HCT116 (cell line): ENCODE results near the gene SHANK1. TPM values are rescaled to one million over a fixed set of nuclear protein-coding genes. Genes with fewer than 3 reads are reported as not detected.

Experiments
- ATAC-seq: fragments of 200-7000 bp; cut with Tn5 transposase; 2 replicates; pipeline ENCODE4 v1.9.1; 2020; ENCODE audit warnings: mild to moderate bottlenecking, moderate library complexity
- BruUV-seq: library from RNA; stranded (reverse); fragments of 400-500 nt; replicated peaks from 2 replicates; lab custom pipeline; 2021; lab: Mats Ljungman, UMichigan
- CTCF ChIA-PET: fragments of 300-600 bp; sonication (Branson Sonifier 250); formaldehyde crosslinking; loops from one replicate; lab custom pipeline; 2021; ENCODE audit warnings: antibody characterized with exemption; lab: Charles Lee
- POLR2A ChIA-PET: fragments of 300-600, 350-600 bp; sonication (Branson Sonifier 250); formaldehyde crosslinking; loops from one replicate; lab custom pipeline; 2021; ENCODE audit warnings: antibody characterized with exemption; lab: Charles Lee
- RAD21 ChIA-PET, 2 experiments: fragments of 300-600 bp; sonication (Branson Sonifier 250); formaldehyde crosslinking; loops; one replicate each; lab custom pipeline; 2023; ENCODE audit warnings: low total read pairs in 2 of 2; ENCODE audit not compliant: uncharacterized antibody in 2 of 2, unreplicated experiment in 2 of 2, low non-redundant PET in 1 of 2; lab: Charles Lee
- DNase-seq: peaks from one replicate; pipeline ENCODE4 v3.0.0-alpha.2; 2010; ENCODE audit warnings: low read depth, low spot score
- H2AFZ ChIP-seq: fragments of 200-600 bp; shearing (Covaris generic), sonication (generic); 2 replicates; pipeline ENCODE4 v1.6.1; 2017; ENCODE audit warnings: low read depth, mixed run types, mixed read lengths, antibody characterized with exemption, low read length; ENCODE audit not compliant: poor library complexity, severe bottlenecking
- H3K27ac ChIP-seq: 2 replicates; pipeline ENCODE4 v1.5.1; 2012; ENCODE audit warnings: low read depth, low read length
- H3K27me3 ChIP-seq: fragments of 200-600 bp; sonication (generic); 2 replicates; pipeline ENCODE4 v1.6.1; 2016; ENCODE audit warnings: mixed run types, low read length, mixed read lengths; ENCODE audit not compliant: insufficient read depth
- H3K36me3 ChIP-seq, 2 experiments: fragments of 200-500 bp in 1 of 2; fragments of 200-600 bp in 1 of 2; sonication (Bioruptor generic) in 1 of 2; sonication (generic) in 1 of 2; 2 replicates each; pipeline versions ENCODE4 v1.5.1 to v1.6.1; 2014 to 2016; ENCODE audit warnings: low read length in 2 of 2, inconsistent platforms in 1 of 2, mixed read lengths in 1 of 2, mixed run types in 1 of 2; ENCODE audit not compliant: insufficient read depth in 2 of 2, control insufficient read depth in 1 of 2
- H3K4me1 ChIP-seq, 2 experiments: fragments of 200-600 bp in 1 of 2; sonication (generic) in 1 of 2; 2 replicates each; pipeline versions ENCODE4 v1.5.1 to v1.6.1; 2012 to 2017; ENCODE audit warnings: low read length in 2 of 2, inconsistent platforms in 1 of 2, mild to moderate bottlenecking in 1 of 2, mixed read lengths in 1 of 2, mixed run types in 1 of 2, moderate library complexity in 1 of 2; ENCODE audit not compliant: insufficient read depth in 2 of 2, control insufficient read depth in 1 of 2
- H3K4me2 ChIP-seq: fragments of 200-600 bp; sonication (generic); 2 replicates; pipeline ENCODE4 v1.6.1; 2017; ENCODE audit warnings: mixed run types, low read length, mixed read lengths
- H3K4me3 ChIP-seq, 2 experiments: fragments of 200-600 bp in 1 of 2; sonication (generic) in 1 of 2; replicated peaks in 1 of 2; 2 replicates each; pipeline ENCODE4 v1.5.1; 2011 to 2016; ENCODE audit warnings: low read length in 2 of 2, control low read depth in 1 of 2, low read depth in 1 of 2, mild to moderate bottlenecking in 1 of 2, mixed read lengths in 1 of 2, mixed run types in 1 of 2
- H3K79me2 ChIP-seq: fragments of 200-600 bp; sonication (generic); 2 replicates; pipeline ENCODE4 v1.6.1; 2017; ENCODE audit warnings: mild to moderate bottlenecking, mixed run types, low read length, moderate library complexity, mixed read lengths; ENCODE audit not compliant: insufficient read depth
- H3K9ac ChIP-seq: fragments of 200-600 bp; sonication (generic); 2 replicates; pipeline ENCODE4 v1.6.1; 2016; ENCODE audit warnings: low read length, mixed read lengths
- H3K9me2 ChIP-seq: fragments of 200-600 bp; sonication (generic), shearing (Covaris generic); 2 replicates; pipeline ENCODE4 v1.6.1; 2017; ENCODE audit warnings: mixed run types, mild to moderate bottlenecking, moderate library complexity; ENCODE audit not compliant: insufficient read depth
- H3K9me3 ChIP-seq, 2 experiments: fragments of 200-500 bp in 1 of 2; fragments of 200-600 bp in 1 of 2; sonication (Bioruptor generic) in 1 of 2; sonication (generic) in 1 of 2; 2 replicates each; pipeline ENCODE4 v1.6.1; 2014 to 2017; ENCODE audit warnings: low read length in 2 of 2, mixed read lengths in 2 of 2, inconsistent platforms in 1 of 2, low read depth in 1 of 2, mild to moderate bottlenecking in 1 of 2, mixed run types in 1 of 2, moderate library complexity in 1 of 2; ENCODE audit not compliant: control insufficient read depth in 1 of 2, insufficient read depth in 1 of 2
- H4K20me1 ChIP-seq: fragments of 200-600 bp; sonication (generic), shearing (Covaris generic); 2 replicates; pipeline ENCODE4 v1.6.1; 2017; ENCODE audit warnings: mixed run types, mild to moderate bottlenecking, moderate library complexity; ENCODE audit not compliant: insufficient read depth
- CEBPB ChIP-seq: IDR thresholded peaks from 2 replicates; pipeline ENCODE4 v1.6.1; 2012; ENCODE audit warnings: low read depth
- EGR1 ChIP-seq: IDR thresholded peaks from 2 replicates; pipeline ENCODE4 v1.6.1; 2012; ENCODE audit warnings: low read depth
- ELF1 ChIP-seq: IDR thresholded peaks from 2 replicates; pipeline ENCODE4 v1.6.1; 2012; ENCODE audit warnings: low read depth, borderline replicate concordance
- EZH2phosphoT487 ChIP-seq: fragments of 200-600 bp; IDR thresholded peaks from 2 replicates; pipeline ENCODE4 v1.6.1; 2018; ENCODE audit warnings: antibody characterized with exemption, borderline replicate concordance
- FOSL1 ChIP-seq: IDR thresholded peaks from 2 replicates; pipeline ENCODE4 v1.6.1; 2012; ENCODE audit warnings: low read depth
- JUND ChIP-seq: IDR thresholded peaks from 2 replicates; pipeline ENCODE4 v1.6.1; 2012
- POLR2A ChIP-seq: IDR thresholded peaks from 2 replicates; pipeline ENCODE4 v1.7.0; 2011; ENCODE audit warnings: borderline replicate concordance; ENCODE audit not compliant: insufficient read depth, insufficient read length; ENCODE audit errors: extremely low read depth
- POLR2AphosphoS5 ChIP-seq: IDR thresholded peaks from 2 replicates; pipeline ENCODE4 v1.6.1; 2011; ENCODE audit warnings: mild to moderate bottlenecking, low read depth, low read length, moderate library complexity
- RAD21 ChIP-seq: IDR thresholded peaks from 2 replicates; pipeline ENCODE4 v1.6.1; 2012; ENCODE audit warnings: low read depth, mild to moderate bottlenecking
- SIN3A ChIP-seq: IDR thresholded peaks from 2 replicates; pipeline ENCODE4 v1.6.1; 2012; ENCODE audit warnings: low read depth
- SRF ChIP-seq: IDR thresholded peaks from 2 replicates; pipeline ENCODE4 v1.6.1; 2012; ENCODE audit warnings: low read depth
- TCF7L2 ChIP-seq: IDR thresholded peaks from 2 replicates; pipeline ENCODE4 v1.7.0; 2011; ENCODE audit warnings: borderline replicate concordance, inconsistent platforms; ENCODE audit not compliant: insufficient read depth, insufficient read length; ENCODE audit errors: extremely low read depth
- YY1 ChIP-seq: IDR thresholded peaks from 2 replicates; pipeline ENCODE4 v1.6.1; 2011; ENCODE audit warnings: low read length, low read depth, moderate library complexity, mild to moderate bottlenecking; ENCODE audit not compliant: insufficient replicate concordance; ENCODE audit errors: extremely low read depth
- ZFX ChIP-seq: fragments of 450-650 bp; IDR thresholded peaks from 2 replicates; pipeline ENCODE4 v1.6.1; 2017
- ZNF274 ChIP-seq: fragments of 200-500 bp; sonication (Bioruptor generic); IDR thresholded peaks from 2 replicates; pipeline ENCODE4 v1.6.1; 2014; ENCODE audit warnings: mild to moderate bottlenecking, low read depth, low read length, inconsistent platforms
- intact Hi-C: fragments of 100-400 bp; cut with micrococcal nuclease; formaldehyde crosslinking; loops from 2 replicates; pipeline ENCODE4 v1.10.0; 2022
- total RNA-seq: library from RNA; stranded (reverse); gene quantifications from one replicate; pipeline ENCODE4 v1.2.1, GENCODE V29; 2021; ENCODE audit not compliant: unreplicated experiment
- TF ChIP-seq, protein P1 (sequence below): IDR thresholded peaks from 2 replicates; pipeline ENCODE4 v1.6.1; 2012; ENCODE audit warnings: low read depth
- TF ChIP-seq, protein P2 (sequence below): IDR thresholded peaks from 2 replicates; pipeline ENCODE4 v1.6.1; 2012
- TF ChIP-seq, protein P3 (sequence below): IDR thresholded peaks from 2 replicates; pipeline ENCODE4 v1.6.1; 2011; ENCODE audit warnings: mild to moderate bottlenecking, low read length, moderate library complexity; ENCODE audit not compliant: insufficient replicate concordance; ENCODE audit errors: extremely low read depth
- TF ChIP-seq, protein P4 (sequence below), 3 experiments: fragments of 200-600 bp in 1 of 3; sonication (generic) in 1 of 3; IDR thresholded peaks in 2 of 3; conservative IDR thresholded peaks in 1 of 3; 2 replicates each; pipeline ENCODE4 v1.5.1; 2012 to 2017; ENCODE audit warnings: low read depth in 2 of 3, low read length in 2 of 3, antibody characterized with exemption in 1 of 3, borderline replicate concordance in 1 of 3, control low read depth in 1 of 3, mild to moderate bottlenecking in 1 of 3, mixed read lengths in 1 of 3, mixed run types in 1 of 3, moderate library complexity in 1 of 3; ENCODE audit not compliant: insufficient read depth in 1 of 3

The SHANK1 gene
- total RNA-seq, 1 experiment from 2014 or later = 3.0 TPM

DNA sequence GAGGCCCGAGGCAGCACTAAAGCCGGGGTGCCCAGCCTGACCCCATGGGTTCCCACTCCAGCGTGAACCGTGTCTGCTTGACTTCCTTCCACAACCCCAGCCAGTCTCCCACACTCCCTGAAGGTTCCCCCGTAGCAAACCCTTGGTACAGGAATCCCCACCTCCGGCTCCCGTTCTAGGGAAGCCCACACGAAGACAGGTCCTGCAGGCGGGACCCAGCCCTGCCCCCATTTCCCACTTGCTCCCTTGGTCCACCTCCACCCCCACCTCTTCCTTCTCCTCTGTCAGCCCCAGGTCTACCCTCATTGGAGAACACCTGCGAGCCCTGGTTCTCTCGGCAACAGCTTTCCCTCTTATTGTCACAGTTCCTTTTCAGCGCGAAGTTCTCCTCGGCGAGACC lies 46.5 kb downstream of the SHANK1 start:
- ATAC-seq (no peak), DNase-seq (no peak)
- CTCF ChIA-PET = no interaction called here
- no peak overlapping the region for H3K4me3 ChIP-seq
- TF ChIP-seq, protein P1, sequence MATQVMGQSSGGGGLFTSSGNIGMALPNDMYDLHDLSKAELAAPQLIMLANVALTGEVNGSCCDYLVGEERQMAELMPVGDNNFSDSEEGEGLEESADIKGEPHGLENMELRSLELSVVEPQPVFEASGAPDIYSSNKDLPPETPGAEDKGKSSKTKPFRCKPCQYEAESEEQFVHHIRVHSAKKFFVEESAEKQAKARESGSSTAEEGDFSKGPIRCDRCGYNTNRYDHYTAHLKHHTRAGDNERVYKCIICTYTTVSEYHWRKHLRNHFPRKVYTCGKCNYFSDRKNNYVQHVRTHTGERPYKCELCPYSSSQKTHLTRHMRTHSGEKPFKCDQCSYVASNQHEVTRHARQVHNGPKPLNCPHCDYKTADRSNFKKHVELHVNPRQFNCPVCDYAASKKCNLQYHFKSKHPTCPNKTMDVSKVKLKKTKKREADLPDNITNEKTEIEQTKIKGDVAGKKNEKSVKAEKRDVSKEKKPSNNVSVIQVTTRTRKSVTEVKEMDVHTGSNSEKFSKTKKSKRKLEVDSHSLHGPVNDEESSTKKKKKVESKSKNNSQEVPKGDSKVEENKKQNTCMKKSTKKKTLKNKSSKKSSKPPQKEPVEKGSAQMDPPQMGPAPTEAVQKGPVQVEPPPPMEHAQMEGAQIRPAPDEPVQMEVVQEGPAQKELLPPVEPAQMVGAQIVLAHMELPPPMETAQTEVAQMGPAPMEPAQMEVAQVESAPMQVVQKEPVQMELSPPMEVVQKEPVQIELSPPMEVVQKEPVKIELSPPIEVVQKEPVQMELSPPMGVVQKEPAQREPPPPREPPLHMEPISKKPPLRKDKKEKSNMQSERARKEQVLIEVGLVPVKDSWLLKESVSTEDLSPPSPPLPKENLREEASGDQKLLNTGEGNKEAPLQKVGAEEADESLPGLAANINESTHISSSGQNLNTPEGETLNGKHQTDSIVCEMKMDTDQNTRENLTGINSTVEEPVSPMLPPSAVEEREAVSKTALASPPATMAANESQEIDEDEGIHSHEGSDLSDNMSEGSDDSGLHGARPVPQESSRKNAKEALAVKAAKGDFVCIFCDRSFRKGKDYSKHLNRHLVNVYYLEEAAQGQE = no peak
- TF ChIP-seq, protein P2, sequence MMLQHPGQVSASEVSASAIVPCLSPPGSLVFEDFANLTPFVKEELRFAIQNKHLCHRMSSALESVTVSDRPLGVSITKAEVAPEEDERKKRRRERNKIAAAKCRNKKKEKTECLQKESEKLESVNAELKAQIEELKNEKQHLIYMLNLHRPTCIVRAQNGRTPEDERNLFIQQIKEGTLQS = no peak
- TF ChIP-seq EGR1 (no peak), YY1 (no peak), EZH2phosphoT487 (no peak), SRF (no peak), FOSL1 (no peak), ZNF274 (no peak), POLR2A (no peak), RAD21 (no peak), ELF1 (no peak), CEBPB (no peak), TCF7L2 (no peak), POLR2AphosphoS5 (no peak), JUND (no peak), ZFX (no peak), SIN3A (no peak)
- TF ChIP-seq, protein P3, sequence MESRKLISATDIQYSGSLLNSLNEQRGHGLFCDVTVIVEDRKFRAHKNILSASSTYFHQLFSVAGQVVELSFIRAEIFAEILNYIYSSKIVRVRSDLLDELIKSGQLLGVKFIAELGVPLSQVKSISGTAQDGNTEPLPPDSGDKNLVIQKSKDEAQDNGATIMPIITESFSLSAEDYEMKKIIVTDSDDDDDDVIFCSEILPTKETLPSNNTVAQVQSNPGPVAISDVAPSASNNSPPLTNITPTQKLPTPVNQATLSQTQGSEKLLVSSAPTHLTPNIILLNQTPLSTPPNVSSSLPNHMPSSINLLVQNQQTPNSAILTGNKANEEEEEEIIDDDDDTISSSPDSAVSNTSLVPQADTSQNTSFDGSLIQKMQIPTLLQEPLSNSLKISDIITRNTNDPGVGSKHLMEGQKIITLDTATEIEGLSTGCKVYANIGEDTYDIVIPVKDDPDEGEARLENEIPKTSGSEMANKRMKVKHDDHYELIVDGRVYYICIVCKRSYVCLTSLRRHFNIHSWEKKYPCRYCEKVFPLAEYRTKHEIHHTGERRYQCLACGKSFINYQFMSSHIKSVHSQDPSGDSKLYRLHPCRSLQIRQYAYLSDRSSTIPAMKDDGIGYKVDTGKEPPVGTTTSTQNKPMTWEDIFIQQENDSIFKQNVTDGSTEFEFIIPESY = no peak
- TF ChIP-seq, protein P4, sequence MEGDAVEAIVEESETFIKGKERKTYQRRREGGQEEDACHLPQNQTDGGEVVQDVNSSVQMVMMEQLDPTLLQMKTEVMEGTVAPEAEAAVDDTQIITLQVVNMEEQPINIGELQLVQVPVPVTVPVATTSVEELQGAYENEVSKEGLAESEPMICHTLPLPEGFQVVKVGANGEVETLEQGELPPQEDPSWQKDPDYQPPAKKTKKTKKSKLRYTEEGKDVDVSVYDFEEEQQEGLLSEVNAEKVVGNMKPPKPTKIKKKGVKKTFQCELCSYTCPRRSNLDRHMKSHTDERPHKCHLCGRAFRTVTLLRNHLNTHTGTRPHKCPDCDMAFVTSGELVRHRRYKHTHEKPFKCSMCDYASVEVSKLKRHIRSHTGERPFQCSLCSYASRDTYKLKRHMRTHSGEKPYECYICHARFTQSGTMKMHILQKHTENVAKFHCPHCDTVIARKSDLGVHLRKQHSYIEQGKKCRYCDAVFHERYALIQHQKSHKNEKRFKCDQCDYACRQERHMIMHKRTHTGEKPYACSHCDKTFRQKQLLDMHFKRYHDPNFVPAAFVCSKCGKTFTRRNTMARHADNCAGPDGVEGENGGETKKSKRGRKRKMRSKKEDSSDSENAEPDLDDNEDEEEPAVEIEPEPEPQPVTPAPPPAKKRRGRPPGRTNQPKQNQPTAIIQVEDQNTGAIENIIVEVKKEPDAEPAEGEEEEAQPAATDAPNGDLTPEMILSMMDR (IDR thresholded peaks at IDR 0.05 in 2 of 3, conservative IDR thresholded peaks at IDR 0.05 in 1 of 3; ENCODE audit: borderline replicate concordance in 1 of 3, insufficient read depth in 1 of 3, low read depth in 2 of 3, low read length in 2 of 3) = no peak
- H3K27ac ChIP-seq = no peak overlapping the region
- peaks cover 0 to 9% of the 10 kb centered on the region in 2 experiments; a peak in 1 of 4 replicates for H3K4me1 ChIP-seq
- no peak overlapping the region for H2AFZ ChIP-seq
- H3K36me3 ChIP-seq = no peaks in the 10 kb centered on the region
- no peaks in the 10 kb centered on the region for H3K79me2 ChIP-seq
- no peaks in the 10 kb centered on the region for H4K20me1 ChIP-seq
- POLR2A ChIA-PET = no interaction called here
- no peaks in the 10 kb centered on the region for H3K27me3 ChIP-seq
- H3K9ac ChIP-seq = no peak overlapping the region
- no TSS peak for BruUV-seq
- RAD21 ChIA-PET = no interaction called here
- intact Hi-C loops = no loop called here
- no peaks in the 10 kb centered on the region for H3K9me3 ChIP-seq
- H3K9me2 ChIP-seq = no peaks in the 10 kb centered on the region
- no peak overlapping the region for H3K4me2 ChIP-seq
